Measurements from ENCODE around the gene GTPBP1. TPM values are rescaled to one million over a fixed set of nuclear protein-coding genes. Genes with fewer than 3 reads are reported as not detected.

GTPBP1 gene
- total RNA-seq, 2 experiments from 2014 or later, result 88.6 to 92.8 TPM

DNA sequence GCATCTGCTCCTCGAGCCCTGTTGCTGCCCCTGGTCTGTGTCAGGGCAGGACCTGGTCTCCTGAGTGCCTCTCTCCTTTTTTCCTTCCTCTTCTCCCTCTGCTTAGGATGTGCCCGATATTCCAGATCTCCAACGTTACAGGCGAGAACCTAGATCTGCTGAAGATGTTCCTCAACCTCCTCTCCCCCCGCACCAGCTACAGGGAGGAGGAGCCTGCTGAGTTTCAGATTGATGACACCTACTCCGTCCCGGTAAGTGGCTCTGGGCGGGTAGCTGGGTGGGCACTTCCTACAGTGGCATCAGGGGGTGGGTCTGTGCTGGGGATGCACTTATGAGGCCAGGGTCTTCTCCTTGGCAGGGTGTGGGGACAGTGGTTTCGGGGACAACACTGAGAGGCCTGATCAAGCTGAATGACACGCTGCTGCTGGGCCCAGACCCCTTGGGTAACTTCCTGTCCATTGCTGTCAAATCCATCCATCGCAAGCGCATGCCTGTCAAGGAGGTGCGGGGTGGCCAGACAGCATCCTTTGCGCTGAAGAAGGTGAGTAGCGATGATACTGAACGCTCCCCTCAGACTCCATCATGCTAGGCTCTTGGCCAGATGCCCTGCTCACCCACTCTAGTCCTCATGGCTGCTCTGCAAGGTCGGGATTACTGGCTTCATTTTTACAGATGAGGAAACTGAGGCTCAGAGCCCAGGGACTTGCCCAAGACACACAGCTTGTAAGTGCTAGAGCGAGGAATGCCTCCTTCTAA lies 20.3 kb downstream of the GTPBP1 start:
- Mint-ChIP-seq H3K36me3 (ENCODE audit: low read depth) (peaks cover 68% of the 10 kb centered on the region), H3K27me3 (no peaks in the 10 kb centered on the region), H3K27ac (no peak overlapping the region), H3K4me1 (no peaks in the 10 kb centered on the region), H3K9me3 (ENCODE audit: low read depth) (no peaks in the 10 kb centered on the region), H3K4me3 (no peak overlapping the region)
- intact Hi-C loops (cut with DNase I, micrococcal nuclease), result no loop called here
- CTCF ChIA-PET, result interaction anchor here (0.8 to 3.2 kb wide), 4 partner anchors 8 to 25 kb away, joined by 3 to 10 read pairs (median 6); no protein-coding TSS in a partner anchor
- no peak for ATAC-seq
- DNase-seq, result no peak
- POLR2A ChIA-PET, result interaction anchor here (0.5 kb wide), 1 partner anchor 354 kb away, joined by 3 read pairs; no protein-coding TSS in a partner anchor

DNA sequence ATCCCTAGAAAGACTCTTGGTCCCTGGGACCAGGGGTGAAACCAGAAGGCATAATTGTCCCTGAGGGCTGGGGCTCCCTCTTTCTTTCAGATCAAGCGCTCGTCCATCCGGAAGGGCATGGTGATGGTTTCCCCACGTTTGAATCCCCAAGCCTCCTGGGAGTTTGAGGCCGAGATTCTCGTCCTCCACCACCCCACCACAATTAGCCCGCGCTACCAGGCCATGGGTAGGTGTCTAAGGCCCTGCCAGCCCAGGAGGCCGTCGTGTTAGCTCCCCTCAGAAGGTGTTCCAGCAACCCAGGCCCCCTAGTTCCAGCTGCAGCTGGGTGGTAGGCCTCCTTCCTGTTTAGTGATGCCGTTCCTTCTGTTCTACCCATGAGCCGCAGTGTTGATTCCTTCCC lies 21.4 kb downstream of the GTPBP1 start:
- Mint-ChIP-seq H3K27me3 (no peaks in the 10 kb centered on the region), H3K36me3 (ENCODE audit: low read depth) (peaks cover 60% of the 10 kb centered on the region), H3K27ac (no peak overlapping the region), H3K9me3 (ENCODE audit: low read depth) (no peaks in the 10 kb centered on the region), H3K4me3 (no peak overlapping the region), H3K4me1 (no peaks in the 10 kb centered on the region)
- intact Hi-C loops (cut with DNase I, micrococcal nuclease), result no loop called here
- DNase-seq (no peak), ATAC-seq (no peak)
- ChIA-PET POLR2A (no interaction called here), CTCF (interaction anchor here (1.4 kb wide), 1 partner anchor 9 kb away, joined by 3 read pairs; no protein-coding TSS in a partner anchor)

DNA sequence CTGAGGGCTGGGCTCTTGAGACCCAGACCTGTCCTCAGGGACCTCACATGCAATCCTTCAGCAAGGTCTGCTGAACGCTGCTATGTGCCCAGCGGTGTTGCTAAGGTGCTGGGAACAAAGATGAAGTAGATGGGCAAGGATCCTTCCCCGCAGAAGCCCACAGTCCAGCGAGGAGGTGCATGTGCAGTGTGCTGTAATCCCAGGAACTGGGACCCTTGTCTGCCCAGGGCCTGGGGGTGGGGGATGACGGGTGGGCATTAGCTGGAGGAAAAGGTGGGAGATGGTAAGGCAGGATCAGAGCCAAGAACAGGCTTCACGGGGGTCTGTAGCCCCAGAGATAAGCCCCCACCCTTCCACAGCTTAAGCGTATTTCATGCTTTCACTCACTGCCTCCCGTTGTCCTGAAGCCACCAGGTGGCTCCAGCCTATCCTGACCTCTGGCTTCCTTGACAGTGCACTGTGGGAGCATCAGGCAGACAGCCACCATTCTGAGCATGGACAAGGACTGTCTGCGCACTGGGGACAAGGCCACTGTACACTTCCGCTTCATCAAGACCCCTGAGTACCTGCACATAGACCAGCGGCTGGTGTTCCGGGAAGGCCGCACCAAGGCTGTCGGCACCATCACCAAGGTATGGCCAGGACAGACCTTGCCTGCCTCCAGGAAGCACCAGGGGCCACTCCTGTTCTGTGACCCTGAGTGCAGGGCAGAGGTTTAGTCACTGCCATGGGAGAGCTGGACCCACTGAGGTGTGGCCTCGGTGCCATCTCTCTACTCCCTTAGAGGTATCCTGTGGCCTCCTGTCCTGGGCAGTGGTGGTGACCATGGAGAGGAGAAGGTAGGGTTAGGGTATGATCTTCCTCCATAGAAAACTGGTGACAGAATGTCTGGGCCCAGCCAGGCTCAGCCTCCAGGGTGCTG lies 22.0 kb downstream of the GTPBP1 start:
- Mint-ChIP-seq H3K9me3 (ENCODE audit: low read depth) (no peaks in the 10 kb centered on the region), H3K4me1 (no peaks in the 10 kb centered on the region), H3K4me3 (no peak overlapping the region), H3K27ac (no peak overlapping the region), H3K27me3 (no peaks in the 10 kb centered on the region), H3K36me3 (ENCODE audit: low read depth) (peaks cover 55% of the 10 kb centered on the region)
- ATAC-seq (no peak), DNase-seq (no peak)
- CTCF ChIA-PET, result no interaction called here
- POLR2A ChIA-PET, result no interaction called here
- intact Hi-C loops (cut with DNase I, micrococcal nuclease), result no loop called here

DNA sequence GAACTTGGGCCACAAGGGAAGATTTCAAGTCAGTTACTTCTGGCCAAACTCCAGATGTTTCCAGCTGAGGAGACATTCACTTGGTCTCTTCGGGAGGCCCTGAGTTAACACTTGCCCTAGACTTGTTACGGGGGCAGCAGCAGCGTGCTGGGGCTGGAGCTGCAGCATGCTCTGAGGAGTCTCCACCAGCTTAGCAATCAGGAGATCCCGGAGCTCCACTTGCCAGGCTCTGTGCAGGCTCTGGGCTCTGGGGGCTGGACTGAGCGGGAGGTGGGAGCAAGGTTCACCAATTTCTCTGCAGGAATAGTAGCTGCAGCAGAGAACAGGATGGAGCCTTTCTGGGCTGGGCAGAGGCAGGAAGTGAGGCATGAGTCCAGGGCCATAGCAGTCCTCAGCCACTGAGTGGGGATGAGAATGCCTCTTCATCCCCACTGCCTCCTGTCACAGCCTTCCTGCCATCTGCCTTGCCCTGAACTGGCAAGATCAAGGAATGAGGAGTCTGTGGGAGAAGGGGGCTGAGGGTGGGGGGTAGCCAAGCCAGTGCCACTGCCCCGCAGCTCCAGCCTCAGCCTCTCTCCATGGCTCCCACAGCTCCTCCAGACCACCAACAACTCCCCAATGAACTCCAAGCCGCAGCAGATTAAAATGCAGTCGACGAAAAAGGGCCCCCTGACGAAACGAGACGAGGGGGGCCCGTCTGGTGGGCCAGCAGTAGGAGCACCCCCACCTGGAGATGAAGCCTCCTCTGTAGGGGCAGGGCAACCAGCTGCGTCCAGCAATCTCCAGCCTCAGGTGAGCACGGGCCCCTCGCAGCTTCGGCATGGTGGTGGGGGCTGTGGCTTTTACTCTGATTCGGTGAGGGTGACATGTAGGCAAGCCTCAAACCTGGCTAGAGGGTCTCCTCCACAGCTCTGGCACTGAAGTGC lies 23.4 kb downstream of the GTPBP1 start:
- intact Hi-C loops (cut with DNase I, micrococcal nuclease), result no loop called here
- Mint-ChIP-seq H3K9me3 (ENCODE audit: low read depth) (no peaks in the 10 kb centered on the region), H3K27ac (no peak overlapping the region), H3K4me3 (no peak overlapping the region), H3K4me1 (peaks cover 7% of the 10 kb centered on the region), H3K27me3 (no peaks in the 10 kb centered on the region), H3K36me3 (ENCODE audit: low read depth) (peaks cover 58% of the 10 kb centered on the region)
- ATAC-seq, result no peak
- POLR2A ChIA-PET, result interaction anchor here (0.6 kb wide), 1 partner anchor 8 kb away, joined by 5 read pairs; no protein-coding TSS in a partner anchor
- no peak for DNase-seq
- CTCF ChIA-PET, result interaction anchor here (1.4 kb wide), 1 partner anchor 18 kb away, joined by 3 read pairs; no protein-coding TSS in a partner anchor

DNA sequence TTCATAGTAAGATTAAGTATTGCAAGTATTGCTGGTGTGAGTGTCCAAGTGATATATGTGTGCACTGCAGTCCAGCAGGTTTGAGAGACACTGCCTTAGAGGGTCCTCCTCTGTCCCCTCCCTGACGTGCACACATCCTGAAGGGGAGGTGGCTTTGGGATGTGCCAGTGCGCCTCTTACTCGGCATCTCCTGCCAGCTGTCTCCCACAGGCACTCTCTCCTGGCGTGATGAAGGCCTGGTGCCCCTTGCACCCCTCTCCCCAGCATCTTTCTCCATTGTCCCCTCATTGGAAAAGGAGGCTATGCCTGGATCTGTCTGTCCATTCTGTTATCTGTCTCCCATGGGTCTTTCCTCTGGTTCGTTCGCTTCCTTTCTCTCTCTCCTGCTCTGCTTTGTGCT lies 24.2 kb downstream of the GTPBP1 start:
- ChIA-PET CTCF (interaction anchor here (1.4 kb wide), 1 partner anchor 17 kb away, joined by 3 read pairs; no protein-coding TSS in a partner anchor), POLR2A (interaction anchor here (0.6 kb wide), 1 partner anchor 9 kb away, joined by 5 read pairs; no protein-coding TSS in a partner anchor)
- ATAC-seq (no peak), DNase-seq (no peak)
- H3K27me3 Mint-ChIP-seq, result no peaks in the 10 kb centered on the region
- H3K36me3 Mint-ChIP-seq (ENCODE audit: low read depth), result peaks cover 56% of the 10 kb centered on the region
- intact Hi-C loops (cut with DNase I, micrococcal nuclease), result no loop called here
- H3K4me1 Mint-ChIP-seq, result peaks cover 12% of the 10 kb centered on the region
- H3K9me3 Mint-ChIP-seq (ENCODE audit: low read depth), result no peaks in the 10 kb centered on the region
- no peak overlapping the region for H3K4me3 Mint-ChIP-seq
- H3K27ac Mint-ChIP-seq, result no peak overlapping the region

DNA sequence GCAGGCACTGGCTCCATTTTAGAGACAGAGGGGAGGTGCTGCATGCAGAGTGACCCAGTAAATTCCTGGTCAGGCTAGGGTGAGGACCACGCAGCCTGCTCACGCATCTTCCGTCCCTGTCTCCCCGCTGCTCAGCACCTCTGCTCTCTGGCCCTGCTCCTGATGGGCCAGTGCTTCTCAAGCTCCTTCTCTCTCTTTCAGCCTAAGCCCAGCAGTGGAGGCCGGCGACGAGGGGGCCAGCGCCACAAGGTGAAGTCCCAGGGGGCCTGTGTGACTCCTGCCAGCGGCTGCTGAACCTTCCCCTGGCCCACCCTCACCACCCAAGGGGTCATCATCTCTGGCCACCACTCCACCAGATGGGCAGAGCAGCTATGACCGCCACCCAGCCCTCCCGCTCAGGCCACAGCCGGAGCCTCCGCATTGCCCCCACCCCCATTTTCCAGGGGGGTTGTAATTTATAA lies 24.7 kb downstream of the GTPBP1 start:
- no peak for DNase-seq
- no peak overlapping the region for H3K4me3 Mint-ChIP-seq
- no peaks in the 10 kb centered on the region for H3K27me3 Mint-ChIP-seq
- ChIA-PET CTCF (no interaction called here), POLR2A (no interaction called here)
- peaks cover 17% of the 10 kb centered on the region for H3K4me1 Mint-ChIP-seq
- ATAC-seq, result no peak
- intact Hi-C loops (cut with DNase I, micrococcal nuclease), result no loop called here
- H3K27ac Mint-ChIP-seq, result no peak overlapping the region
- H3K36me3 Mint-ChIP-seq (ENCODE audit: low read depth), result peaks cover 55% of the 10 kb centered on the region
- no peaks in the 10 kb centered on the region for H3K9me3 Mint-ChIP-seq (ENCODE audit: low read depth)

DNA sequence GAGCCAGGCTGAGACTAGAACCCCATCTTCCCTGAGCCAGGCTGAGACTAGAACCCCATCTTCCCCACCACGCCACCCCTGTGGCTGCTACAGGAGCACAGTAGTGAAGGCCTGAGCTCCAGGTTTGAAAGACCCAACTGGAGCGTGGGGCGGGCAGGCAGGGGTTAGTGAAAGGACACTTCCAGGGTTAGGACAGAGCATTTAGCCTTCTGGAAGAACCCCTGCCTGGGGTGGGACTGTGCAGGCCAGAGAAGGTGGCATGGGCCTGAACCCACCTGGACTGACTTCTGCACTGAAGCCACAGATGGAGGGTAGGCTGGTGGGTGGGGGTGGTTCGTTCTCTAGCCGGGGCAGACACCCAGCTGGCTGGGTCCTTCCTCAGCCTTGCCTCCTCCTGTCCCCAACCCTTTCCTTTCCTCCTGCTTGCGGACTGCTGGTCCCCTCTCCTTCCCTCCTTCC lies 26.0 kb downstream of the GTPBP1 start:
- Mint-ChIP-seq H3K4me1 (peaks cover 25% of the 10 kb centered on the region), H3K4me3 (no peak overlapping the region), H3K9me3 (ENCODE audit: low read depth) (no peaks in the 10 kb centered on the region), H3K27me3 (no peaks in the 10 kb centered on the region), H3K36me3 (ENCODE audit: low read depth) (peaks cover 59% of the 10 kb centered on the region), H3K27ac (no peak overlapping the region)
- intact Hi-C loops (cut with DNase I, micrococcal nuclease), result no loop called here
- ChIA-PET CTCF (interaction anchor here (1.3 to 4.0 kb wide), 2 partner anchors 15 to 35 kb away, joined by 6 to 25 read pairs; no protein-coding TSS in a partner anchor), POLR2A (interaction anchor here (0.7 to 0.9 kb wide), 2 partner anchors 10 to 1414 kb away, joined by 3 read pairs; no protein-coding TSS in a partner anchor)
- DNase-seq, result no peak
- ATAC-seq, result no peak

DNA sequence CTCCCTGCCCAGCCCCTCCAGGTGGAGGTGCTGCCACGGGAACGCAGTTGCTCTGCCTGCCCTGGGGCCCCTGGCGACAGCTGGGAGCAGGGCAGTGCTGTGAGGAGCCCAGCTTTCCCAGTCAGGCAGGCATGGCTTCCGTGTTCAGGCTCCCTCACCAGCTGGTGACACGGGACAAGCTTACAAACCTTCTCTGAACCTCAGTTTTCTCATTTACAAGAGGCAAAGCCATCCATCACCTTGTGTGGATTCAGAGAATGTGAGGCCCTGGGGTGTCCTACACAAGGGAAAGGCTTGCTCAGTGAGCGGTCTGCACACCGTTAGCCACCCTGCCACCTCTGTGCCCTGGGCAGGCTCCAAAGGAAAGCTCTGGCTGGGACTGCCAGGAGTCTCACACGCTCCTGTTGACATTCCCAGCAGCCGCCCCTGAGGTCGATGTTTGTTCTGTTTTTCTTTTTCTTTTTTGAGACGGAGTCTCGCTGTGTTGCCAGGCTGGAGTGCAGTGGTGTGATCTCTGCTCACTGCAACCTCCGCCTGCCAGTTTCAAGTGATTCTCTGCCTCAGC lies 26.6 kb downstream of the GTPBP1 start:
- Mint-ChIP-seq H3K4me3 (no peak overlapping the region), H3K4me1 (peaks cover 29% of the 10 kb centered on the region), H3K27ac (peak overlapping the region; percentile 31), H3K27me3 (no peaks in the 10 kb centered on the region), H3K36me3 (ENCODE audit: low read depth) (peaks cover 58% of the 10 kb centered on the region), H3K9me3 (ENCODE audit: low read depth) (no peaks in the 10 kb centered on the region)
- ChIA-PET POLR2A (interaction anchor here (0.6 to 0.7 kb wide), 2 partner anchors 20 to 1413 kb away, joined by 3 read pairs; no protein-coding TSS in a partner anchor), CTCF (interaction anchor here (0.8 to 4.5 kb wide), 6 partner anchors 9 to 138 kb away, joined by 3 to 34 read pairs (median 8); no protein-coding TSS in a partner anchor)
- no peak for DNase-seq
- no peak for ATAC-seq
- intact Hi-C loops (cut with DNase I, micrococcal nuclease), result no loop called here

DNA sequence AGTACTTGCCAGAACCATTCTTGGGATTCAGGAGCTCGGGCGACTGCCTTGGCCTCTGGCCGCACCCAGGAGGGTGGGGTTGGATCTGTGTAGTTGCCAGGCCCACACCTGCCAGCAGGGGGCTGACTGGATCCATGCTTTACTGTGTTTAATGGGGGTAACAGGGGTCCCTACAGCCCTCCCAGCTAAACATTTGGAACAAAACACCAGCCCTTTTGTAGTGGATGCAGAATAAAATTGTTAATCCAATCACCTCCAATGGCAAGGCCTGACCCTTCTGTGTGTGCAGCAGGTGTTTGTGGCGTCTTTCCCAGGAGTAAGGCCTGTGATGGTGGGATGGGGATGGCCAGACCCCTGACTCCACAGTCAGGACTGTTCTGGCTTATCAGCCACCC lies 27.6 kb downstream of the GTPBP1 start:
- intact Hi-C loops (cut with DNase I, micrococcal nuclease), result no loop called here
- ATAC-seq, result peak; percentile 48
- POLR2A ChIA-PET, result interaction anchor here (0.6 to 1.2 kb wide), 2 partner anchors 17 to 19 kb away, joined by 5 to 10 read pairs; no protein-coding TSS in a partner anchor

More for the DNA sequence above, 27.6 kb downstream of the GTPBP1 start:
- Mint-ChIP-seq H3K9me3 (ENCODE audit: low read depth) (no peaks in the 10 kb centered on the region), H3K4me3 (no peak overlapping the region), H3K27me3 (no peaks in the 10 kb centered on the region), H3K27ac (peak overlapping the region; percentile 73), H3K36me3 (ENCODE audit: low read depth) (peaks cover 60% of the 10 kb centered on the region), H3K4me1 (peaks cover 35% of the 10 kb centered on the region)
- peak; percentile 66 for DNase-seq
- CTCF ChIA-PET, result interaction anchor here (0.6 to 4.5 kb wide), 8 partner anchors 9 to 658 kb away, joined by 3 to 34 read pairs (median 5); no protein-coding TSS in a partner anchor

All from activated CD4-positive, alpha-beta T cell treated with anti-CD3 and anti-CD28 coated beads for 36 hours (primary cell).